ENCODE results near the gene DQX1. TPM values are rescaled to one million over a fixed set of nuclear protein-coding genes. Genes with fewer than 3 reads are reported as not detected.
A peak's percentile ranks its signal among the peaks of the same experiment; 100 is the strongest.

The DQX1 gene
- total and polyA plus RNA-seq, 2 of the 8 experiments (the other 6 are each of a cell fraction or from before 2014, with no cell fraction given), result 0.76 to 1.1 TPM

- no peak overlapping the region for H3K14ac ChIP-seq (ENCODE audit: insufficient read length)
- FAIRE-seq, result no peak
- H3K79me2 ChIP-seq (ENCODE audit: control insufficient read depth in 1 of 2, insufficient read depth in 2 of 2, low read length in 2 of 2), result no peaks in the 10 kb centered on the region
- peaks cover 74 to 100% (median 95%) of the 10 kb centered on the region in 4 experiments for H3K27me3 ChIP-seq (replicated peaks in 1 of 4; ENCODE audit: control insufficient read depth in 3 of 4, extremely low read depth in 1 of 4, insufficient read depth in 3 of 4, low read length in 3 of 4)
- CTCF ChIA-PET (ENCODE audit: partially characterized antibody), result interaction anchor here (0.5 to 4.2 kb wide), 5 partner anchors 11 to 450 kb away, joined by 3 to 20 read pairs (median 3); partner anchors contain the start of gene DQX1
- H2AFZ ChIP-seq (ENCODE audit: low read length), result peak overlapping the region; percentile 9; the same call in 1 of the 2 replicates
- no peaks in the 10 kb centered on the region for H3K79me1 ChIP-seq (ENCODE audit: low read depth, low read length)
- H3K4ac ChIP-seq (replicated peaks; ENCODE audit: insufficient read length, low read depth, low read length), result no peak overlapping the region
- peak overlapping the region; percentile 63 to 88 for H3K4me2 ChIP-seq (ENCODE audit: insufficient read depth in 1 of 2, low read depth in 2 of 2, low read length in 2 of 2)
- peak overlapping the region; percentile 68; the same call in 1 of the 2 replicates for H2BK12ac ChIP-seq (ENCODE audit: low read depth, low read length)
- H4K5ac ChIP-seq (ENCODE audit: insufficient read length, low read depth, low read length), result no peak overlapping the region
- peak overlapping the region; percentile 5 to 62 (median 23); a peak in 6 of 8 replicates for H3K4me3 ChIP-seq (ENCODE audit: extremely low read depth in 1 of 4, insufficient read depth in 2 of 4, low read depth in 3 of 4, low read length in 4 of 4)
- H3K18ac ChIP-seq (ENCODE audit: extremely low read depth, low read length), result peak overlapping the region; percentile 51
- no peak overlapping the region for H3K9ac ChIP-seq (replicated peaks in 1 of 4; ENCODE audit: extremely low read depth in 1 of 4, low read depth in 3 of 4, low read length in 3 of 4)
- 0 out of 2 replicates have a peak overlapping the region, but pooled peaks have one; percentile 92 for H2BK15ac ChIP-seq (ENCODE audit: low read length)
- no peak overlapping the region for H3K56ac ChIP-seq (replicated peaks; ENCODE audit: insufficient read length, low read depth, low read length)
- no peak overlapping the region for H2BK20ac ChIP-seq (ENCODE audit: low read length)
- H3K23me2 ChIP-seq (ENCODE audit: low read depth, low read length), result peaks cover 10% of the 10 kb centered on the region; the same call in 1 of the 2 replicates
- POLR2A ChIA-PET (ENCODE audit: partially characterized antibody), result interaction anchor here (0.8 to 6.7 kb wide), 9 partner anchors 9 to 75 kb away, joined by 3 to 63 read pairs (median 4); partner anchors contain the start of genes AUP1, DQX1, HTRA2 and LBX2
- H3K36me3 ChIP-seq (ENCODE audit: control insufficient read depth in 2 of 4, insufficient read depth in 4 of 4, low read length in 3 of 4), result peaks cover 0 to 19% (median 0%) of the 10 kb centered on the region in 4 experiments; a peak in 1 of 8 replicates
- peaks cover 2 to 4% of the 10 kb centered on the region in 2 experiments for H4K20me1 ChIP-seq (replicated peaks in 1 of 2; ENCODE audit: control insufficient read depth in 1 of 2, insufficient read depth in 2 of 2, low read length in 2 of 2)
- 2% methylated on average over 57 of the region's 60 CpGs; no CpG with 5 or more reads in 1 of the 2 experiments for WGBS, 2 experiments (ENCODE audit: extremely low coverage in 1 of 2, insufficient coverage in 1 of 2, insufficient read length in 1 of 2, insufficient replicate concordance in 2 of 2, low coverage in 1 of 2, low lambda C conversion rate in 2 of 2, missing lambda C conversion rate in 1 of 2)
- H3K4me1 ChIP-seq (replicated peaks in 1 of 4; ENCODE audit: control insufficient read depth in 3 of 4, insufficient read depth in 4 of 4, low read length in 3 of 4), result peaks cover 0 to 24% (median 10%) of the 10 kb centered on the region in 4 experiments; a peak in 6 of 7 replicates
- peak overlapping the region; percentile 84; the same call in 1 of the 2 replicates for H4K8ac ChIP-seq (ENCODE audit: extremely low read depth, insufficient read depth, low read length)
- H3K9me3 ChIP-seq (ENCODE audit: insufficient read depth in 2 of 2, low read depth in 1 of 2, low read length in 1 of 2), result peaks cover 7 to 12% of the 10 kb centered on the region in 2 experiments
- no peak overlapping the region for H3K27ac ChIP-seq (ENCODE audit: low read depth, low read length)
- no peak overlapping the region for H4K91ac ChIP-seq (replicated peaks; ENCODE audit: insufficient read length, low read length)
- no peak for DNase-seq (ENCODE audit: low read depth in 1 of 2, low spot score in 2 of 2)
- H2BK120ac ChIP-seq (replicated peaks; ENCODE audit: low read depth, low read length), result no peak overlapping the region
- H3K23ac ChIP-seq (ENCODE audit: insufficient read length), result no peak overlapping the region
- no peak overlapping the region; the same call in 1 of the 2 replicates for H2BK5ac ChIP-seq (ENCODE audit: low read depth, low read length)
- no peak overlapping the region for H2AK5ac ChIP-seq (ENCODE audit: low read depth, low read length)
- TF ChIP-seq ASH2L (IDR thresholded peaks at IDR 0.05; ENCODE audit: low read length) (no peak), SUZ12 (IDR thresholded peaks at IDR 0.05; ENCODE audit: low read length) (peak; percentile 93), EP300 (IDR thresholded peaks at IDR 0.05; ENCODE audit: borderline replicate concordance in 1 of 2, low read depth in 2 of 2, low read length in 2 of 2) (no peak), SIRT6 (IDR thresholded peaks at IDR 0.05; ENCODE audit: low read length) (no peak)
Measured at GRCh38 chr2:74515271-74515980, 10.6 kb downstream of the DQX1 start.
